OCI-LY1 (cell line): ENCODE data around the gene ZNF410.

ENCODE experiments used
- H2AFZ ChIP-seq: fragments of 200-600 bp; sonication (generic), shearing (Covaris generic); 2 replicates; pipeline ENCODE4 v1.6.0; 2014; ENCODE audit warnings: antibody characterized with exemption, mild to moderate bottlenecking, low read length
- H3F3A ChIP-seq: fragments of 200-600 bp; sonication (generic), shearing (Covaris generic); 2 replicates; pipeline ENCODE4 v1.6.0; 2014; ENCODE audit warnings: mild to moderate bottlenecking, antibody characterized with exemption, low read length, moderate library complexity; ENCODE audit not compliant: insufficient read depth
- H3K27ac ChIP-seq: fragments of 200-600 bp; sonication (generic); 2 replicates; pipeline ENCODE4 v1.5.1; 2014; ENCODE audit warnings: low read length, mixed run types, mild to moderate bottlenecking, low read depth; ENCODE audit not compliant: poor library complexity, severe bottlenecking
- H3K27me3 ChIP-seq: fragments of 200-600 bp; sonication (generic); 2 replicates; pipeline ENCODE4 v1.6.0; 2014; ENCODE audit warnings: antibody characterized with exemption, mild to moderate bottlenecking, low read length, moderate library complexity; ENCODE audit not compliant: insufficient read depth
- H3K36me3 ChIP-seq: fragments of 200-600 bp; sonication (generic); 2 replicates; pipeline ENCODE4 v1.6.1; 2014; ENCODE audit warnings: mild to moderate bottlenecking, antibody characterized with exemption, low read length, moderate library complexity, mixed read lengths; ENCODE audit not compliant: insufficient read depth
- H3K4me1 ChIP-seq: fragments of 200-600 bp; sonication (generic); 2 replicates; pipeline ENCODE4 v1.5.1; 2014; ENCODE audit warnings: mild to moderate bottlenecking, low read length, moderate library complexity; ENCODE audit not compliant: insufficient read depth, severe bottlenecking
- H3K4me2 ChIP-seq: fragments of 200-600 bp; sonication (generic), shearing (Covaris generic); 2 replicates; pipeline ENCODE4 v1.6.1; 2014; ENCODE audit warnings: low read length
- H3K4me3 ChIP-seq: fragments of 200-600 bp; sonication (generic); 2 replicates; pipeline ENCODE4 v1.5.1; 2014; ENCODE audit warnings: low read length, low read depth, mild to moderate bottlenecking, mixed read lengths; ENCODE audit not compliant: poor library complexity, severe bottlenecking
- H3K79me2 ChIP-seq: fragments of 200-600 bp; shearing (Covaris generic); 2 replicates; pipeline ENCODE4 v1.6.1; 2016; ENCODE audit warnings: mixed run types, low read length, mixed read lengths; ENCODE audit not compliant: insufficient read depth
- H3K9ac ChIP-seq: fragments of 200-600 bp; sonication (generic), shearing (Covaris generic); 2 replicates; pipeline ENCODE4 v1.6.1; 2014; ENCODE audit warnings: mild to moderate bottlenecking, low read length, mixed read lengths
- H3K9me2 ChIP-seq: fragments of 200-600 bp; sonication (generic), shearing (Covaris generic); 2 replicates; pipeline ENCODE4 v1.6.1; 2014; ENCODE audit warnings: low read depth, mild to moderate bottlenecking, low read length, mixed read lengths
- H3K9me3 ChIP-seq: fragments of 200-600 bp; shearing (Covaris generic); 2 replicates; pipeline ENCODE4 v1.6.1; 2014; ENCODE audit warnings: low read length, mixed read lengths
- H4K20me1 ChIP-seq: fragments of 200-600 bp; sonication (generic), shearing (Covaris generic); 2 replicates; pipeline ENCODE4 v1.6.0; 2016; ENCODE audit warnings: mild to moderate bottlenecking, low read length; ENCODE audit not compliant: insufficient read depth
- EZH2 ChIP-seq: fragments of 200-600 bp; sonication (generic), shearing (Covaris generic); IDR thresholded peaks from 2 replicates; pipeline ENCODE4 v1.8.0; 2017; ENCODE audit warnings: borderline replicate concordance, mixed run types, mild to moderate bottlenecking, antibody characterized with exemption, low read length, moderate library complexity, mixed read lengths
- TF ChIP-seq, protein P1 (sequence below): fragments of 200-600 bp; sonication (generic), shearing (Covaris generic); IDR thresholded peaks from 2 replicates; pipeline ENCODE4 v1.5.1; 2017; ENCODE audit warnings: mild to moderate bottlenecking, antibody characterized with exemption, low read length, moderate library complexity, mixed read lengths

The ZNF410 gene

GRCh38 chr14:73976125-73976524 is 89.5 kb downstream of the ZNF410 start:
- no peak overlapping the region for H3K27ac ChIP-seq
- no peaks in the 10 kb centered on the region for H3K9me3 ChIP-seq
- no peak overlapping the region for H2AFZ ChIP-seq
- H3K4me1 ChIP-seq, result no peaks in the 10 kb centered on the region
- no peak overlapping the region for H3K4me2 ChIP-seq
- H3K27me3 ChIP-seq, result no peaks in the 10 kb centered on the region
- no peak overlapping the region for H3K4me3 ChIP-seq
- TF ChIP-seq EZH2, result no peak
- TF ChIP-seq, protein P1, sequence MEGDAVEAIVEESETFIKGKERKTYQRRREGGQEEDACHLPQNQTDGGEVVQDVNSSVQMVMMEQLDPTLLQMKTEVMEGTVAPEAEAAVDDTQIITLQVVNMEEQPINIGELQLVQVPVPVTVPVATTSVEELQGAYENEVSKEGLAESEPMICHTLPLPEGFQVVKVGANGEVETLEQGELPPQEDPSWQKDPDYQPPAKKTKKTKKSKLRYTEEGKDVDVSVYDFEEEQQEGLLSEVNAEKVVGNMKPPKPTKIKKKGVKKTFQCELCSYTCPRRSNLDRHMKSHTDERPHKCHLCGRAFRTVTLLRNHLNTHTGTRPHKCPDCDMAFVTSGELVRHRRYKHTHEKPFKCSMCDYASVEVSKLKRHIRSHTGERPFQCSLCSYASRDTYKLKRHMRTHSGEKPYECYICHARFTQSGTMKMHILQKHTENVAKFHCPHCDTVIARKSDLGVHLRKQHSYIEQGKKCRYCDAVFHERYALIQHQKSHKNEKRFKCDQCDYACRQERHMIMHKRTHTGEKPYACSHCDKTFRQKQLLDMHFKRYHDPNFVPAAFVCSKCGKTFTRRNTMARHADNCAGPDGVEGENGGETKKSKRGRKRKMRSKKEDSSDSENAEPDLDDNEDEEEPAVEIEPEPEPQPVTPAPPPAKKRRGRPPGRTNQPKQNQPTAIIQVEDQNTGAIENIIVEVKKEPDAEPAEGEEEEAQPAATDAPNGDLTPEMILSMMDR, result no peak
- no peaks in the 10 kb centered on the region for H3K9me2 ChIP-seq
- peaks cover 13% of the 10 kb centered on the region; the same call in 1 of the 2 replicates for H3K36me3 ChIP-seq
- no peak overlapping the region for H3K9ac ChIP-seq
- H3F3A ChIP-seq, result no peaks in the 10 kb centered on the region
- no peaks in the 10 kb centered on the region for H4K20me1 ChIP-seq
- H3K79me2 ChIP-seq, result no peaks in the 10 kb centered on the region

DNA sequence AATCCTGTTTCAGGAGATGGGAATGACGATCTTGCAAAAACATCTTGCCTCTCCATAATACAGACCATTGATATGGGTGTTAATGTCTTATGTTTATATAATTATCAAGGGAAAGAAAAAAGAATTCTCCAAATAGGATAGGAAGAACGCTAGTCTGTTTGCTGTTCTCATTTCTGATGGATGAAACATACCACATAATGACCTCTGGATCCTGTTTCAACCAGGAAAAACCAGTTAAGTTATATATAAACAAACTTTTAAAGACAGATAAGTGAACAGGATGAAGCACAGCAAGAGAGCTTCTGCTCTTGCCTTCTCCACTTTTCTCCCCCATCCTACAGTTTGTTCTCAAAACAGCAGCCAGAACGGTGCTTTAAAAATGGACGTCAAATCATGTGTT is 91.2 kb downstream of the ZNF410 start:
- H3K9me3 ChIP-seq, result no peaks in the 10 kb centered on the region
- no peaks in the 10 kb centered on the region for H3K4me1 ChIP-seq
- no peak overlapping the region for H2AFZ ChIP-seq
- H3K79me2 ChIP-seq, result no peaks in the 10 kb centered on the region
- no peaks in the 10 kb centered on the region for H3F3A ChIP-seq
- no peak overlapping the region for H3K4me3 ChIP-seq
- no peaks in the 10 kb centered on the region for H3K27me3 ChIP-seq
- TF ChIP-seq EZH2, result no peak
- TF ChIP-seq, protein P1, result no peak
- no peaks in the 10 kb centered on the region for H3K9me2 ChIP-seq
- H3K4me2 ChIP-seq, result no peak overlapping the region
- H3K27ac ChIP-seq, result no peak overlapping the region
- no peak overlapping the region for H3K9ac ChIP-seq
- H4K20me1 ChIP-seq, result no peaks in the 10 kb centered on the region
- peaks cover 7% of the 10 kb centered on the region; the same call in 1 of the 2 replicates for H3K36me3 ChIP-seq
